NB4 (cell line): Measurements from ENCODE around the gene GPR156.

Experiments used
- MYC ChIP-seq: IDR thresholded peaks from 2 replicates; pipeline ENCODE4 v1.6.1; 2011; ENCODE audit warnings: low read depth, low read length
- POLR2A ChIP-seq: IDR thresholded peaks from 2 replicates; pipeline ENCODE4 v1.6.1; 2011; ENCODE audit warnings: mild to moderate bottlenecking; ENCODE audit not compliant: insufficient read length; ENCODE audit errors: extremely low read depth
- TF ChIP-seq, protein P1 (sequence below): IDR thresholded peaks from one replicate; pipeline ENCODE4 v1.5.1; 2012; ENCODE audit warnings: low read depth, low read length
- TF ChIP-seq, protein P2 (sequence below): IDR thresholded peaks from 2 replicates; pipeline ENCODE4 v1.6.1; 2011; ENCODE audit warnings: low read depth, low read length

DNA sequence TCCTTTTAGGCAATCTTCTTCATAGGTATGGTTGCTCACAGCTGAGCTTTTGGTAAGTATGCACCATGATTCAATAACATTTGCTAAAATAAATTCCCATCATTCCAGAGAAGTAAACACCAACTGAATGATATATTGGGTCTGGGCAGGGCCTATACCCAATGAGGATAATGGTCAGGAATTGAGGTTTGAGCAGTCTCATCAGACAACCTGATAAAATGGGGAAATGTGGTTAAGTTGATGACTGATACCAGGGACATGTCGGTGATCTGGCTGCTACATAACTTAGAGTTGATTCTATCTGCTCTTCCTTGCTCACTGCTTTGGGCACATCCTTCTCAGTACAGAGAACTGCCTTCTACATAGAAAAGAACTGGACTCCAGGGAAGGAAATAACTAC lies 92.9 kb downstream of the GPR156 start:
- TF ChIP-seq, protein P1, sequence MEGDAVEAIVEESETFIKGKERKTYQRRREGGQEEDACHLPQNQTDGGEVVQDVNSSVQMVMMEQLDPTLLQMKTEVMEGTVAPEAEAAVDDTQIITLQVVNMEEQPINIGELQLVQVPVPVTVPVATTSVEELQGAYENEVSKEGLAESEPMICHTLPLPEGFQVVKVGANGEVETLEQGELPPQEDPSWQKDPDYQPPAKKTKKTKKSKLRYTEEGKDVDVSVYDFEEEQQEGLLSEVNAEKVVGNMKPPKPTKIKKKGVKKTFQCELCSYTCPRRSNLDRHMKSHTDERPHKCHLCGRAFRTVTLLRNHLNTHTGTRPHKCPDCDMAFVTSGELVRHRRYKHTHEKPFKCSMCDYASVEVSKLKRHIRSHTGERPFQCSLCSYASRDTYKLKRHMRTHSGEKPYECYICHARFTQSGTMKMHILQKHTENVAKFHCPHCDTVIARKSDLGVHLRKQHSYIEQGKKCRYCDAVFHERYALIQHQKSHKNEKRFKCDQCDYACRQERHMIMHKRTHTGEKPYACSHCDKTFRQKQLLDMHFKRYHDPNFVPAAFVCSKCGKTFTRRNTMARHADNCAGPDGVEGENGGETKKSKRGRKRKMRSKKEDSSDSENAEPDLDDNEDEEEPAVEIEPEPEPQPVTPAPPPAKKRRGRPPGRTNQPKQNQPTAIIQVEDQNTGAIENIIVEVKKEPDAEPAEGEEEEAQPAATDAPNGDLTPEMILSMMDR: no peak
- TF ChIP-seq POLR2A: no peak
- TF ChIP-seq, protein P2, sequence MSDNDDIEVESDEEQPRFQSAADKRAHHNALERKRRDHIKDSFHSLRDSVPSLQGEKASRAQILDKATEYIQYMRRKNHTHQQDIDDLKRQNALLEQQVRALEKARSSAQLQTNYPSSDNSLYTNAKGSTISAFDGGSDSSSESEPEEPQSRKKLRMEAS: no peak
- TF ChIP-seq MYC: no peak
